IMR-90 (cell line): ENCODE measurements around the gene KIF25. TPM values are rescaled to one million over a fixed set of nuclear protein-coding genes. Genes with fewer than 3 reads are reported as not detected.

Experiments used
- ATAC-seq: fragments of 200-7000 bp; cut with Tn5 transposase; 2 replicates; pipeline ENCODE4 v1.9.1; 2020; ENCODE audit warnings: low read depth, mild to moderate bottlenecking, moderate library complexity
- BruUV-seq: library from RNA; stranded (reverse); fragments of 400-500 nt; replicated peaks from 2 replicates; lab custom pipeline; 2021; lab: Mats Ljungman, UMichigan
- CTCF ChIA-PET: fragments of 300-600 bp; formaldehyde crosslinking; extraction: SDS; loops from one replicate; lab custom pipeline; 2021; ENCODE audit warnings: antibody characterized with exemption; lab: Yijun Ruan, JAX
- POLR2A ChIA-PET: fragments of 300-600 bp; sonication (Branson Sonifier 250); formaldehyde crosslinking; loops from one replicate; lab custom pipeline; 2022; ENCODE audit warnings: antibody characterized with exemption; ENCODE audit not compliant: unreplicated experiment; lab: Charles Lee
- DNase-seq: peaks from one replicate; pipeline ENCODE4 v3.0.0; 2013
- H2AFZ ChIP-seq: replicated peaks from 2 replicates; pipeline ENCODE3; 2013; ENCODE audit warnings: low read length, mild to moderate bottlenecking; ENCODE audit not compliant: poor library complexity
- H2AK5ac ChIP-seq: 2 replicates; pipeline ENCODE4 v1.6.1; 2013; ENCODE audit warnings: low read depth, low read length, inconsistent platforms
- H2AK9ac ChIP-seq: replicated peaks from 2 replicates; pipeline ENCODE3; 2013; ENCODE audit warnings: mild to moderate bottlenecking, low read depth, low read length, moderate library complexity; ENCODE audit not compliant: poor library complexity
- H2BK120ac ChIP-seq: 2 replicates; pipeline ENCODE4 v1.6.1; 2013; ENCODE audit warnings: low read depth, low read length, inconsistent platforms
- H2BK15ac ChIP-seq: 3 replicates; pipeline ENCODE4 v1.6.1; 2013; ENCODE audit warnings: low read depth, low read length, inconsistent platforms
- H2BK20ac ChIP-seq: 2 replicates; pipeline ENCODE4 v1.6.1; 2013; ENCODE audit warnings: low read depth, mild to moderate bottlenecking, inconsistent platforms, low read length, moderate library complexity
- H2BK5ac ChIP-seq: 2 replicates; pipeline ENCODE4 v1.6.1; 2013; ENCODE audit warnings: mild to moderate bottlenecking, low read depth, low read length, inconsistent platforms; ENCODE audit not compliant: poor library complexity, severe bottlenecking
- H3K14ac ChIP-seq: replicated peaks from 2 replicates; pipeline ENCODE4 v1.6.1; 2013; ENCODE audit warnings: low read depth, low read length, inconsistent platforms
- H3K18ac ChIP-seq: 2 replicates; pipeline ENCODE4 v1.6.1; 2013; ENCODE audit warnings: low read depth, low read length, control low read depth
- H3K23ac ChIP-seq: 2 replicates; pipeline ENCODE4 v1.6.1; 2013; ENCODE audit warnings: low read depth, low read length, inconsistent platforms
- H3K27ac ChIP-seq: 2 replicates; pipeline ENCODE4 v1.5.1; 2013; ENCODE audit warnings: mild to moderate bottlenecking, control low read depth, low read length; ENCODE audit not compliant: insufficient read depth
- H3K27me3 ChIP-seq: 2 replicates; pipeline ENCODE4 v1.6.1; 2013; ENCODE audit warnings: low read length; ENCODE audit not compliant: control insufficient read depth, insufficient read depth
- H3K36me3 ChIP-seq: 2 replicates; pipeline ENCODE4 v1.6.1; 2013; ENCODE audit warnings: low read length, mixed read lengths; ENCODE audit not compliant: control insufficient read depth, insufficient read depth
- H3K4ac ChIP-seq: 2 replicates; pipeline ENCODE4 v1.6.1; 2013; ENCODE audit warnings: low read depth, low read length, inconsistent platforms
- H3K4me1 ChIP-seq: 2 replicates; pipeline ENCODE4 v1.6.1; 2013; ENCODE audit warnings: low read length, mixed read lengths; ENCODE audit not compliant: control insufficient read depth, insufficient read depth
- H3K4me2 ChIP-seq: 2 replicates; pipeline ENCODE4 v1.6.1; 2013; ENCODE audit warnings: low read depth, mild to moderate bottlenecking, control low read depth, low read length, moderate library complexity
- H3K4me3 ChIP-seq: 2 replicates; pipeline ENCODE4 v1.5.1; 2013; ENCODE audit warnings: low read depth, mild to moderate bottlenecking, control low read depth, low read length, moderate library complexity; ENCODE audit not compliant: insufficient read depth
- H3K56ac ChIP-seq: 2 replicates; pipeline ENCODE4 v1.6.1; 2013; ENCODE audit warnings: low read length, inconsistent platforms; ENCODE audit not compliant: insufficient read depth; ENCODE audit errors: extremely low read depth
- H3K79me1 ChIP-seq, 2 experiments: 2 replicates each; pipeline ENCODE4 v1.6.1; 2013; ENCODE audit warnings: low read length in 2 of 2, inconsistent platforms in 1 of 2, low read depth in 1 of 2
- H3K9ac ChIP-seq: 2 replicates; pipeline ENCODE4 v1.6.1; 2013; ENCODE audit warnings: low read depth, low read length, control low read depth
- H3K9me1 ChIP-seq: 2 replicates; pipeline ENCODE4 v1.6.1; 2013; ENCODE audit warnings: low read length, inconsistent platforms; ENCODE audit not compliant: insufficient read depth
- H3K9me3 ChIP-seq: 2 replicates; pipeline ENCODE4 v1.6.1; 2013; ENCODE audit warnings: low read length; ENCODE audit not compliant: control insufficient read depth, insufficient read depth
- H4K20me1 ChIP-seq: 2 replicates; pipeline ENCODE4 v1.6.1; 2013; ENCODE audit warnings: low read length, inconsistent platforms; ENCODE audit not compliant: insufficient read depth
- H4K5ac ChIP-seq: 2 replicates; pipeline ENCODE4 v1.6.1; 2013; ENCODE audit warnings: mild to moderate bottlenecking, low read depth, low read length, control low read depth
- H4K8ac ChIP-seq, 2 experiments: 2 replicates each; pipeline ENCODE4 v1.6.1; 2013; ENCODE audit warnings: low read depth in 2 of 2, low read length in 2 of 2, control low read depth in 1 of 2, inconsistent platforms in 1 of 2
- H4K91ac ChIP-seq: 2 replicates; pipeline ENCODE4 v1.6.1; 2013; ENCODE audit warnings: low read depth, low read length, inconsistent platforms; ENCODE audit not compliant: insufficient read depth
- BHLHE40 ChIP-seq: fragments of 150-350 bp; IDR thresholded peaks from 2 replicates; pipeline ENCODE4 v1.6.1; 2016; ENCODE audit warnings: mild to moderate bottlenecking, low read depth, low read length
- ELK1 ChIP-seq: fragments of 150-350 bp; IDR thresholded peaks from 2 replicates; pipeline ENCODE4 v1.6.1; 2016; ENCODE audit warnings: low read depth, mild to moderate bottlenecking, low read length, moderate library complexity, borderline replicate concordance
- MAZ ChIP-seq: IDR thresholded peaks from 2 replicates; pipeline ENCODE4 v1.6.1; 2012; ENCODE audit warnings: low read depth, mild to moderate bottlenecking, low read length, improper control_type of control experiment, moderate library complexity, borderline replicate concordance
- MXI1 ChIP-seq: IDR thresholded peaks from 2 replicates; pipeline ENCODE4 v1.6.1; 2012; ENCODE audit warnings: low read depth, mild to moderate bottlenecking, low read length, moderate library complexity, borderline replicate concordance
- NFE2L2 ChIP-seq: fragments of 150-350 bp; IDR thresholded peaks from 2 replicates; pipeline ENCODE4 v1.6.1; 2016; ENCODE audit warnings: low read depth, mild to moderate bottlenecking, low read length
- POLR2A ChIP-seq: IDR thresholded peaks from 2 replicates; pipeline ENCODE4 v1.6.1; 2012; ENCODE audit warnings: mild to moderate bottlenecking, low read depth, low read length
- RFX5 ChIP-seq: IDR thresholded peaks from 2 replicates; pipeline ENCODE4 v1.8.0; 2012; ENCODE audit warnings: low read depth, mild to moderate bottlenecking, low read length, moderate library complexity
- WGBS, 2 experiments: methylation state at CpG; one replicate each; pipeline versions ENCODE4 v1.1.5 to v1.1.7; 2013; ENCODE audit warnings: missing lambda C conversion rate in 2 of 2; ENCODE audit not compliant: insufficient read length in 1 of 2; ENCODE audit errors: extremely low coverage in 2 of 2; 5-methylcytosine and 5-hydroxymethylcytosine counted together
- dilution Hi-C: fragments of 300-500 bp; cut with HindIII; formaldehyde crosslinking; loops from one replicate; pipeline ENCODE4 v1.14.3; 2018; ENCODE audit warnings: low sequenced_read_pairs; ENCODE audit not compliant: unreplicated experiment
- in situ Hi-C: fragments of 300-500 bp; cut with MboI; formaldehyde crosslinking; loops from 3 replicates; pipeline ENCODE4 v1.14.3; 2019; ENCODE audit warnings: low sequenced_read_pairs, inconsistent platforms, mixed read lengths
- intact Hi-C: fragments of 100-400 bp; cut with micrococcal nuclease; formaldehyde crosslinking; loops from 2 replicates; pipeline ENCODE4 v1.10.0; 2022
- polyA plus RNA-seq, 3 experiments: library from polyadenylated mRNA; depleted of rRNA; stranded (reverse); fragments of >200 nt; gene quantifications; 2 replicates each; pipeline ENCODE4 v1.2.3, GENCODE V29; 2012; ENCODE audit warnings: low replicate concordance in 1 of 3
- total RNA-seq: library from RNA; depleted of rRNA; stranded (reverse); fragments of >200 nt; gene quantifications from 2 replicates; pipeline ENCODE4 v1.2.3, GENCODE V29; 2012

KIF25 gene
- total and polyA plus RNA-seq, 2 of the 4 experiments (the other 2 are of a cell fraction): not detected

- Histone ChIP-seq H3K23ac (no peak overlapping the region), H3K4me3 (no peak overlapping the region), H4K8ac (no peak overlapping the region), H3K9ac (no peak overlapping the region), H2BK120ac (no peak overlapping the region), H4K91ac (no peak overlapping the region), H3K4me2 (no peak overlapping the region), H3K4ac (no peak overlapping the region), H2BK5ac (no peak overlapping the region), H3K4me1 (peaks cover 16% of the 10 kb centered on the region), H3K9me1 (peaks cover 16% of the 10 kb centered on the region), H3K18ac (no peak overlapping the region), H3K79me1 (no peaks in the 10 kb centered on the region), H2AFZ (no peak overlapping the region), H4K20me1 (no peaks in the 10 kb centered on the region), H3K27me3 (no peaks in the 10 kb centered on the region), H4K5ac (no peak overlapping the region), H2AK9ac (no peak overlapping the region), H3K56ac (no peak overlapping the region), H3K36me3 (no peaks in the 10 kb centered on the region), H3K14ac (no peak overlapping the region), H3K9me3 (no peaks in the 10 kb centered on the region), H2BK20ac (no peak overlapping the region), H3K27ac (no peak overlapping the region), H2BK15ac (no peak overlapping the region), H2AK5ac (no peak overlapping the region)
- dilution Hi-C loops: no loop called here
- BruUV-seq: no TSS peak
- 85% methylated on average over 4 of the region's 9 CpGs; no CpG with 5 or more reads in 1 of the 2 experiments for WGBS, 2 experiments
- ATAC-seq: no peak
- ChIA-PET CTCF (no interaction called here), POLR2A (no interaction called here)
- intact Hi-C loops: no loop called here
- DNase-seq: no peak
- TF ChIP-seq ELK1: no peak
- no peak for TF ChIP-seq NFE2L2
- TF ChIP-seq POLR2A: no peak
- no peak for TF ChIP-seq RFX5
- TF ChIP-seq MXI1: no peak
- no peak for TF ChIP-seq MAZ
- no peak for TF ChIP-seq BHLHE40
- in situ Hi-C loops: no loop called here
Observed at GRCh38 chr6:168028181-168028580, 30.7 kb downstream of the KIF25 start.
